Right lobe of liver (tissue), 6 donors: Measurements from ENCODE around the gene INTS7. TPM values are rescaled to one million over a fixed set of nuclear protein-coding genes. Genes with fewer than 3 reads are reported as not detected.
"Not testable (repeated sequence)": the region's sequence is repeated elsewhere in the genome, so short reads cannot be mapped to it uniquely, and the experiment has no call there.

Experiments used
- ATAC-seq, 4 donors: fragments of 200-7000 bp; cut with Tn5 transposase; one replicate each; pipeline ENCODE4 v1.9.1; 2020; ENCODE audit warnings: mild to moderate bottlenecking in 4 of 4, moderate library complexity in 4 of 4
- DNase-seq, 3 donors: peaks; one replicate each; pipeline ENCODE4 v3.0.0-alpha.2; 2020
- H3K27ac ChIP-seq, 3 donors: fragments of 200-600 bp; one replicate each; pipeline ENCODE4 v1.8.0; 2022
- H3K27me3 ChIP-seq, 2 donors: fragments of 200-600 bp; one replicate each; pipeline ENCODE4 v1.8.0; 2022
- H3K36me3 ChIP-seq, 4 donors: fragments of 200-600 bp; sonication (generic) in 1 of 4; one replicate each; pipeline versions ENCODE4 v1.5.1 to v1.8.0; 2017 to 2022; ENCODE audit warnings: control low read depth in 1 of 4
- H3K4me1 ChIP-seq, 4 donors: fragments of 200-600 bp; sonication (generic) in 1 of 4; one replicate each; pipeline versions ENCODE4 v1.5.1 to v1.8.0; 2017 to 2022; ENCODE audit warnings: control low read depth in 1 of 4
- H3K4me3 ChIP-seq, 3 donors: fragments of 200-600 bp; one replicate each; pipeline ENCODE4 v1.8.0; 2022
- H3K9me3 ChIP-seq, 4 donors: fragments of 200-600 bp; sonication (generic) in 1 of 4; one replicate each; pipeline versions ENCODE4 v1.5.1 to v1.8.0; 2017 to 2022; ENCODE audit warnings: control low read depth in 1 of 4
- CTCF ChIP-seq, 4 donors: fragments of 200-600 bp in 3 of 4; fragments of 450-650 bp in 1 of 4; IDR thresholded peaks; one replicate each; pipeline versions ENCODE4 v1.5.1 to v1.8.0; 2016 to 2022; ENCODE audit warnings: antibody characterized with exemption in 4 of 4, mild to moderate bottlenecking in 2 of 4
- POLR2A ChIP-seq: fragments of 450-650 bp; IDR thresholded peaks from one replicate; pipeline ENCODE4 v1.6.1; 2017; ENCODE audit warnings: antibody characterized with exemption, mild to moderate bottlenecking
- WGBS: methylation state at CpG from one replicate; pipeline ENCODE4 v1.1.6; 2018; ENCODE audit warnings: low coverage, low lambda C conversion rate; ENCODE audit not compliant: insufficient coverage; ENCODE audit errors: missing lambda C conversion rate; 5-methylcytosine and 5-hydroxymethylcytosine counted together
- intact Hi-C, 2 donors: fragments of 100-400 bp; cut with DNase I; formaldehyde crosslinking; loops; one replicate each; pipeline versions ENCODE4 v1.11.2 to v1.14.1; 2022
- total RNA-seq, 6 experiments: library from RNA; depleted of rRNA in 2 of 6; stranded (reverse); fragments of >200 nt in 2 of 6; fragmentation: NEBNext Ultra II Directional in 3 of 6; extraction: Animal tissue kit (Norgen Biotek cat#: 25700) in 3 of 6; gene quantifications; one replicate each; pipeline versions ENCODE4 v1.1.0 to v1.2.4, GENCODE V29; 2016 to 2023
- donor health status: DM: no; HTN: yes; CAD: no.
- donor health status: DM: no; HTN: no; CAD: no.
- donor health status: DM: no; HTN: no; CAD: no.
- donor health status: DM: no; HTN: yes; CAD: no.
- donor health status: DM: no; HTN: yes; CAD: no.

INTS7 gene
- total RNA-seq, 6 experiments from 2014 or later = 5.9 to 14.2 (median 9.6) TPM

DNA sequence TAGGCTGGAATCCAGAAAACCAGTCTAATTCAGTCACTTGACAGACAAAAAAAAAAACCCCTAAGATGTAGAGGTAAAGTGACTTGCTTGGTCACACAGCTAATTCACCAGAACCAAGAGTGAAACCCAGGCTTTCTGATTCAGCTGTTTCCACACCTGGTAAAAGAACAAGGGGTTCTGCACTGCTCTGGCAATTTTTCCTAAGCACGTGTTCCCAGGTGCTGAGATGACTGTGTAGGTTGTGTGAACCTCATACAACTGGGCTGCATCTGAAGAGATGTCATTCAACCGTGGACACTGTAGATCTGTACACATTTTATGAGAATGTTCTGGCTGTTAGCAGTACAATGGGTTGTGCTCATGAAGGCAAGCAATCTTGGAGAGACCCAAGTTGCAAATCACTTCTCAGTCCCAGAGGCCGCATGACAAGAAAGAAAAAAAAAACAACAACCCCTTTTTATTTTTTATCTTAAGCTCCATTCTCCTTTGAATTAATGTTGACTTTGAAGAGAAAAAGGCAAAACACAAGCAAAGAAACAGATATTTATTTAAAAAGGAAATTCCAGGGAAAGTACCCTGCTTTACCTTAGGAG, 95.4 kb downstream of the INTS7 start:
- Histone ChIP-seq H3K9me3 (no peaks in the 10 kb centered on the region), H3K36me3 (no peaks in the 10 kb centered on the region), H3K4me3 (no peak overlapping the region), H3K27ac (peak overlapping the region in 2 of 3 donors; percentile 34 to 62), H3K27me3 (no peaks in the 10 kb centered on the region), H3K4me1 (peaks cover 0 to 36% (median 3%) of the 10 kb centered on the region in 4 donors)
- peak in 3 of 4 donors; percentile 3 to 27 (median 15) for ATAC-seq
- DNase-seq = no peak
- intact Hi-C loops = no loop called here
- 39% methylated on average over 3 of the region's 3 CpGs for WGBS
- no peak for TF ChIP-seq POLR2A
- no peak for TF ChIP-seq CTCF (IDR thresholded peaks at IDR 0.05)

- H3K27me3 ChIP-seq = no peaks in the 10 kb centered on the region
- peak; percentile 67 to 82 (median 80) for ATAC-seq
- TF ChIP-seq CTCF (IDR thresholded peaks at IDR 0.05) (no peak), POLR2A (no peak)
Observed at GRCh38 chr1:211938561-211938997, 96.8 kb downstream of the INTS7 start.

GRCh38 chr1:211937422-211937821, 97.9 kb downstream of the INTS7 start:
- DNase-seq, H3K27ac ChIP-seq, intact Hi-C loops, H3K9me3 ChIP-seq, H3K36me3 ChIP-seq, ATAC-seq, H3K27me3 ChIP-seq, H3K4me3 ChIP-seq: not testable (repeated sequence)
- 96% methylated on average over 2 of the region's 5 CpGs for WGBS
- H3K4me1 ChIP-seq = peaks cover 0 to 31% (median 0%) of the 10 kb centered on the region in 4 donors

More at GRCh38 chr1:211938561-211938997, 96.8 kb downstream of the INTS7 start:
- Histone ChIP-seq H3K27ac (peak overlapping the region; percentile 1 to 62 (median 55)), H3K36me3 (no peaks in the 10 kb centered on the region), H3K4me3 (peak overlapping the region; percentile 2 to 33 (median 22)), H3K9me3 (no peaks in the 10 kb centered on the region), H3K4me1 (peaks cover 0 to 26% (median 0%) of the 10 kb centered on the region in 4 donors)
- intact Hi-C loops = no loop called here
- no peak for DNase-seq
- WGBS = 2% methylated on average over 3 of the region's 3 CpGs

GRCh38 chr1:211935448-211935970, 99.8 kb downstream of the INTS7 start:
- Histone ChIP-seq H3K4me1 (peaks cover 0 to 31% (median 0%) of the 10 kb centered on the region in 4 donors), H3K9me3 (no peaks in the 10 kb centered on the region), H3K4me3 (no peak overlapping the region), H3K27ac (no peak overlapping the region), H3K27me3 (no peaks in the 10 kb centered on the region), H3K36me3 (no peaks in the 10 kb centered on the region)
- no peak for DNase-seq
- ATAC-seq = peak in 2 of 4 donors; percentile 7 to 13
- intact Hi-C loops = no loop called here
- WGBS = 53% methylated on average over 4 of the region's 6 CpGs
- no peak for TF ChIP-seq POLR2A
- no peak for TF ChIP-seq CTCF (IDR thresholded peaks at IDR 0.05)

DNA sequence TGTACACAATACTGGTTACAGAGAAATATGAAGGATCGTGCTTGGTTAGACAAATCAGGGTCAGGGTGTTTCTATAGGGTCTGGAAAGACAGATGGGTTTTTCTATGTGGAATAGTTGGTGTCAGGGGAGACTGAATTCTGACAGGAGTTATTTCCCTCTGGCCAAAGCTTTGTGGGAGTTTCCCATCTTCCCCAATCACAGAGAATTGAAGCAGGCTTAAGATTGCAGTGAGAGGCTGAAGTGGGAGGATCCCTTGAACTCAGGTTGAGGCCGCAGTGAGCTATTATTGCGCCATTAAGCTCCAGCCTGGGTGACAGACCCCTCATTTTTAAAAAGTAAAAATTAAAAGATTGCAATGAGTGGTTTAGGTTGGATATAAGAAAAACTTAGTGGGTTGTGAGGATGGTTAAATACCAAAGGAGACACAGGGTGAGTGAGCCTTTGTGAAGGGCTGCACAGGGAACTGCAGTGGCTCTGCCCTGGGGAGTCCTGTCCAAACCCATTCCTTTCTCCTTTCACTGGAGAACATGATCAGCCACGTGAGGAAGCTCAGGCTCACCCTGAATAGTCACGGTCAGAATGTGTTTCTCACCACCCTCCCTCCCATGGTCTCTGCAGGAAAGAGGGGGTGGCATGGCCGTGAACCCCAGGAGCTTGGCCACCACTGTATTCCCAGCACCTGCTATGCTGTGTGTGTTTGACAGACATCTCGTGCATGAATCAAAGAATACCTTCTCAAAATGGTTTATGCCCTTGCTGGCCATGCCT, 101.2 kb downstream of the INTS7 start:
- intact Hi-C loops = no loop called here
- no peaks in the 10 kb centered on the region for H3K27me3 ChIP-seq
- H3K4me1 ChIP-seq = peaks cover 0 to 30% (median 2%) of the 10 kb centered on the region in 4 donors
- TF ChIP-seq CTCF (IDR thresholded peaks at IDR 0.05) = no peak
- TF ChIP-seq POLR2A = no peak
- no peaks in the 10 kb centered on the region for H3K9me3 ChIP-seq
- ATAC-seq (no peak), DNase-seq (no peak)
- WGBS = 96% methylated on average over 3 of the region's 7 CpGs
- H3K4me3 ChIP-seq = no peak overlapping the region
- H3K27ac ChIP-seq = no peak overlapping the region
- H3K36me3 ChIP-seq = no peaks in the 10 kb centered on the region
